HG03457 (cell line): ENCODE results near the gene COLEC11.
"Not testable (repeated sequence)": the region's sequence is repeated elsewhere in the genome, so short reads cannot be mapped to it uniquely, and the experiment has no call there.

Experiments used
- ATAC-seq: cut with Tn5 transposase; IDR thresholded peaks from one replicate; pipeline ENCODE4 v1.9.1; 2021; ENCODE audit warnings: moderate number of reproducible peaks; ENCODE audit not compliant: unreplicated experiment

The COLEC11 gene

DNA sequence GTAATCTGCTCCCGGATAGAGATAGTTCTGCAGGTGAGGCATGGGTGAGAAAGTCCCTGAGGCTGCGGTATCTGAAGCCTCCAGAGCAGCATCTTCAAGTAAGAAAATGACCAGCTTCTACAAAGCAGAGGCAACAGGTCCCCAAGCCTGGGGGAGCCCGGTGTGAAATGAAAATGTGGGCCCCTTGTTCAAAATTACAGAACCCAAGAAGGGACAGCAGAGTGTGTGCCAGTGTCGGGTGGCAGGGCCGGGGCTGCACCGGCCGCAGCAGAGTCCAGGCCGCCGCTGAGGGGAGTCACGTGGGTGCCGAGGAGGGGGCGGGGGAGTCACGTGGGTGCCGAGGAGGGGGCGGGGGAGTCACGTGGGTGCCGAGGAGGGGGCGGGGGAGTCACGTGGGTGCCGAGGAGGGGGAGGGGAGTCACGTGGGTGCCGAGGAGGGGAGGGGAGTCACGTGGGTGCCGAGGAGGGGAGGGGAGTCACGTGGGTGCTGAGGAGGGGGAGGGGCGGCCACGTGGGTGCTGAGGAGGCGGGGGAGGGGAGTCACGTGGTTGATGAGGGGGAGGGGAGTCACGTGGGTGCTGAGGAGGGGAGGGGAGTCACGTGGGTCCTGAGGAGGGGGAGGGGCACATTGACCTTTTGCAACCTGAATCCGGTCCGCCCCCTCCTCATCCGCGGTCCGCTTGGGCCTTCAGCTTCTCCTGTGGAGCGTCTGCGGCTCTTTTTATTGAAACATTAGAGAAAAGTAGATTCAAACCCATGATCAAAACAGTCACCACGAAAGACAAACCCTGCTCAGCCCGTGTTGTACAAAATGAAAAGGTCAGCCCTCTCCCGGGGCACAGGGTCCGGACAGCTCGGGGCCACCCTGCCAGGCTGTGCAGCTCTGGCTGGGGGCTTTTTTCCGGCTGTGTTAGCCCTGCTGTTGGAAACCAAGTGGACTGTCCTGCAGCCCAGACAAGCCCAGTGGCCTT, 10.4 kb downstream of the COLEC11 start:
- ATAC-seq, result no peak

DNA sequence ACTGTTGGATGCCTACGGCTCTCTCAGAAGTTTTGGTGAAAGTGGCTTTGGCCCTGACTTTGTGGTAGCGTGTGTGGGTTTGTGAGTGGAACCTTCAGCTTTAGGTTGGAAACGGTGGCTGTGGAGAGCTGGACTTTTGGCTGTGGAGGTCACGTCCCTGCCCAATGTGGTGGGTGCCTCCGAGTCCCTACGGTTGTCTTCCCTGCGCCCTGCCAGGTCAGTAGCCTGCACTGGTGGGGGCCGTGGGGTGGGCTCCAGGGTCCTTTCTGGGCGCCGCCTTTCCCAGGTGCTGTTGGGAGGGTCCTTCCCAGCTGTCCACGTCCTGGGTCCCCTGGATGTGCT, 11.1 kb downstream of the COLEC11 start:
- ATAC-seq, result no peak

DNA sequence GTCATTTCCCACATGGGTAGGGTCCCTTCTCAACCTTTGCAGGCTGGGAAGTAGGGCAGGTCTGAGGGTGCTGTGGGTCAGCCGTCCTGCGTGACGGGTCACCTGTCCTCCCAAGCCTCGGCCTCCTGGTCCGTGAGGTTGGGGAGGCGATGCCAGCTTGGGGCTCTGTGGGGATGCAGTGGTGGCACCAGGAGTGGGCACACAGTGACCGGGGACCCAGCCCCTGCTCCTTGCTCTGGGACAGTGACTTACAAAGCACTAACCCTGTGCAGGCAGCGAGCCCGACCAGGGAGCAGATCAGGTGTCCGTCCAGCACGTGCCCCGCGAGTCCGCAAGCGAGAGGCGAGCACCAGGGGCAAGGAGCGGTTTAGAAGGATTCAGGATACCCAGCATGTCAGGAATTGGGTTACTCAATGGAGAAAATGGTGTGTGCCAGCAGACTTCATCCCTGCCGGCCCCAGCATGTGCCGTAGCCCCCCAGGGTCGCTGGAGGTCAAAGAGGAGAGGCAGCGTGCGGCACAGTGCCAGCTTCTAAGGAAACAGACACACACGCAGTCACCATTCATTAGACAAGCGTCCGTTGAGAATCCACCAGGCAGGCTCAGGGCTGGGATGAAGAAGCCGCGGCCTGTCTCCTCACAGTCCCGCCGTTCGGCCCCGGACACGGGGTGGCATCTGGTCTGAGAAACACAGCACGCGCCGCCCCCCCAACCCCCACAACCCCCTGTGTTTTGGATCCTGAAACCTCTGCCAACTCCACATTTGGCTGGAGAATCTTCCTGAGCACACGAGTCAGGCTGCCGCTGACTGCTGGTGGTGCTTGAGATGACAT, 11.7 kb downstream of the COLEC11 start:
- no peak for ATAC-seq

DNA sequence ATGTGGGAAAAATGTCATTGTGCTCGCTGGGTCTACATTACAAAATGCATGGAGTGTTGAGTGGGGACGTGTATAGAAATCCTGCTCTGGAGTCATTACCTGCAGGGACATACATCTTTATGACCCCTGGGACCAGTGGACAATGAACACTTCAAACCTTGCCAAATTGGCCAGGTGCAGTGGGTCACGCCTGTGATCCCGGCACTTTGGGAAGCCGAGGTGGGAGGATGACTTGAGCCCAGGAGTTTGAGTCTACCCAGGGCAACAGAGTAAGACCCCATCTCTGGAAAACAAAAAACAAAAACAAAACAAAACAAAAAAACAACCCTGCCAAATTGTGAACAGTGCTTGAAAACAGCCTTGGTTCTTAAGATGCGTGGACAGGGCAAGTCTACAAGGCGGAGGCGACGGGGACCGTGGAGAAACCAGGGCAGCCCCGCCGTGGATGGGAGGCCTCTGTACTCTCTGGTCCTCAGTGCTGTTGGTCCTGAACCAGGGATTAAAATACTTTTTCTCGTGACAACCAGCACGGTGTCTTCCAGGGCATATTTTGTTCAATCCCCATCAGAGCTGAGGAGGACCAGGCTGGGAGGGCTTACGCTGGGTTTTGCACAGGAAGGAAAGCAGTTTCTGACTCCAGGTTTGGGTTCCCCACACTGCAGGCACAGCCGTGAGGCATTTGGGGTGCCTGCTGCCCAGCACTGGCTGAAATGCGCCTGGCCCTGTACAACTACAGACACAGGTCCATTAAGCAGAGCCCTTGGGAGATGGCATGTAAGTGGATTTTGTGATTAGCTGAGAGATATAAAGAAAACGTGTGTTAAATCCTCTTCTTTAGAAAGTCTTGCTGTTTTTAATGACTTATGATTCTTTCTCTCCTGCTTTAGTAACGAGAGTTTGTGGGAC, 13.7 kb downstream of the COLEC11 start:
- no peak for ATAC-seq

DNA sequence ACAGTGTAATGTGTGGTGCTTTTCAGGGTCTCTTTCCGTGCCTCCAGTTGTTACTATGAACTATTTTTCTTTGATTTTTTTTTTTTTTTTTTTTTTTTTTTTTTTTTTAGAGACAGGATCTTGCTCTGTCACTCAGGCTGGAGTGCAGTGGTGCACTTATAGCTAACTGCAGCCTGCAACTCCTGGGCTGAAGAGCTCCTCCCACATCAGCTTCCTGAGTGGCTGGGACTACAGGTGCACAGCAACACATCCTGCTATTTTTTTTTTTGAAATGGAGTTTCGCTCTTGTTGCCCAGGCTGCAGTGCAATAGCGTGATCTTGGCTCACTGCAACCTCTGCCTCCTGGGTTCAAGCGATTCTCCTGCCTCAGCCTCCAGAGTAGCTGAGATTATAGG, 14.4 kb downstream of the COLEC11 start:
- not testable (repeated sequence) for ATAC-seq

DNA sequence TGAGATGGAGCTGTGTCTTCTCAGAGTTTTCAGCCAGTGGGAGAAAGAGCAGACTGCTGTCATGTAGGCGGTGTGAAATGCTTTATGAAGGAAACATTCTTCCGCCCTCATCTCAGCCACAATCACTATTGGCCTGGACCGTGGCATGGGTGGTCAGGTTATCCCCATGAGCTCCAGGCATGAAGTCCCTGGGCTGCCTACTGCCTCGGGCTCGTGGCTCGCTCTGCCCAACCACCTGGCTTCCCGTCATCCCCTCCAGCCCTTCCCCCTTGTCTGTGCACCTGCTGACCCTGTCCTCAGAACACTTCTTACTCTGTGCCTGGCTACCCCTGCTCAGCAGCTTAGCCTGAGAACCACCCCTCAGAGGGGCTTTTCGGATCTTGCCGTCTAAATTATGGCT, 15.5 kb downstream of the COLEC11 start:
- ATAC-seq, result no peak

DNA sequence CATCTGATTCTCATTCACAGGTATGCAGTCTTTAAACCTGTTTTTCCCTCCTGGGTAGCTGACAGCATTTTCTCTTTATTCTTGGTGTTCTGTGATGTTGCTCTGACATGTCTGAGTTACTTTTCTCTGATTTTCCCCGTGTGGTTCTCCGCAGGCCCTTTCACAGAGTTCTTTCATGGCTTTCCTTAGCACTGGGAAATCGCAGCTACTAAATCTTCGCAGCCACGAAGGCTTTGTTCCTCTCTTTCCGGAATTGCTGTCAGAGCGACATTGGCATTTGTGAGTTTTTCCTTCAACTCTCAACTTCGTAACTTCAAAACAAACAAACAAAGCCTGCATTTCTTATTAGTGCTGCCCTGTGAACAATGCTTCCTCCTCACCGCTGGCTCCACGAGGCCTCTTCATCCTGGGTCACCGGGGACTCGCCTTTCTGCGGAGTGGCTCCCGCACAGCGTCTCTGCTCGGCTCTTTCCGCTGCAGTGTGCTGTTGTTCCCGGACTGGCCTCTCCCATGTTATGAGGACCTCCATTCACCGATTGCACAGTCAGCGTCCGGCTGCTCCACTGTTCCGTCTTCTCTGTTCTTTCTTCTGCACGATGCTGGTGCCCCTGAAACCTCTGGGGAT, 16.1 kb downstream of the COLEC11 start:
- no peak for ATAC-seq

DNA sequence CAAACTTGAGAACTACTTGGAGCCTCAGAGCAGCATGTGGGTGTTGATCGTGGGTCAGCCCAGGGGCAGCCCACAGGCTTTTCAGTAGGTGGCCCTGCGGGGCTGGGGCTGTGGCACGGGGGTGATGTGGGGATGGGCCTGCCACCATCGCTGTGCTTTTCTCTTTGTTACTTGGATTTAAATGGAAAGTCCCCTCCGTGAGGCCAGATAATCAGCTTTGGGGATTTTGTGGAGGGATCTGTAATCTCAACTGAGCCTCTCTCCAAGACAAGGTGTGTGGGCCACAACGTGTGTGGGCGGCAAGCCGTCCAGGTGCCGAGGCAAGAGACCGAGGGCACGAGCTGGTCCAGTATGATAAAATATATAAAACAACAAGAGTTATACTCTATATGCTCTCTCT, 16.7 kb downstream of the COLEC11 start:
- ATAC-seq, result no peak

DNA sequence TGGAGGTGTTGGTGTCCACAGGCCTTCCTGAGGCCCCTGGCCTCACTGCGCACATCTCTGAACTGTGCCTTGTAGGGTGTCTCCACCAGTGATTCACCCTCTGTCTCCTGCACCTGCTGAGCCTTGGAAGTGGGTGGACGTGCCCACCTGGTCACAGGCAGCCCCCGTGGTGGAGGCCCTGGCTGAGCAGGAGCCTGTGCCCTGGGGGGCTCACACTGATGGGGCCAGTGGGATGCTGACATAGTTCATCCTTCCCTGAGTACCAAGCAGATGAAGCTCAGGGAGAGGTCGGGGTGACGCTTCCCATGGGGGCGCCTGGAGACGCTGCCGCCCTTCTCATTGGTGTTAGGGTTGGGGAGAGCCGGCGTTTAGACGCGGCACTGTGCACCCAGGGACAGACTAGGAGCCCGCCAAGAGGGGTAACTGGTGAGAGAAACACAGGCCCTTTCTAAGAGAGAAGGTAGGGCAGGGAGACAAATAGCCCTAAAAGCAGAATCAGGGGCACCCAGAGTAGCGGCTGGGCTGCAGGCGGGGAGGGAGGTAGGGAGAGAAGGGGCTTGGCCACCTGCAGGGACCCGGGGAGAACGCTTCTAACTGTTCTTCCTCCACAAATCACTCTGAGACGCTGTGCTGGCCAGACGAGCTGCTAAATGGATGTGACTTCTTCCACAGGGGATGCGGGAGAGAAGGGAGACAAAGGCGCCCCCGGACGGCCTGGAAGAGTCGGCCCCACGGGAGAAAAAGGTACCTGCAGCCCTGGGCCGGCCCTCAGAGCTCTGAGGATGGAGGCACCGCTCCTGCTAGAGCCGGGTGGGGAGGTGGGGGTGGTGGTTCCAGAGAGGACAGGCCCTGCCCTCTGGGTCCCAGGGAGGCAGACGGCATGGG, 18.0 kb downstream of the COLEC11 start:
- ATAC-seq, result no peak

DNA sequence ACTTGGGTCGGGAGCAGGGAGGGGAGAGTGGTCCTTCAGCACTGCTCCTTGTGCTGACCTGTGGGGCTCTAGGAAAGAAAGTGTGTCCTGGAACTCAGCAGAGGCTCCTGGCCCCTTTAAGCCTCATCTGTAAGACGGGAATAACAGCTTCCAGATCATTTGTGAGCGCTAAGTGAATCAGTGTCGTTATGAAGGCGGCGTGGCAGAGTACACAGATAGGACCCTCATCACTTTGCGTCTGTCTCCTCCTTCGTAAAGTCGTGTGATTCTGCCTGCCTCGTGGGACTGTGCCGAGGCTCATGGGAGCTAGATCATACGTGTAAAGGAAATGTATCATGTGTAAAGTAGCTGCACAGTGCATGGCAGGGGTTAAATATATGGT, 18.6 kb downstream of the COLEC11 start:
- no peak for ATAC-seq

DNA sequence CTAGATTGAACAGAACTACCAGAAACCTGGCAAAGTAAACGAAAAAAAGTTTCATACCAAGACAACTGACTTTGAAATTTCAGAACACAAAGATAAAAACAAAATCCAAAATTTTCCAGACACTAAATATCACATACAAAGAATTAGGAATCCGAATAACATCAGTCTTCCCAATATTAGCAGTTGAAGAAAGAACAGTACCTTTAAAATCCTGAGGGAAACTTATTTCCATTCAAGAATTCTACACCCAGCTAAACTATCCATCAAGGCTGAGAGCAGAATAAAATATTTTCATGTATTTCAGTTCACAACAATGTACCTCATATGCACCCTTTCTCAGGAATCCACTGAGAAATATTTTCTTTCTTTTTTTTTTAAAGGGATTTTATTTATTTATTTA, 19.8 kb downstream of the COLEC11 start:
- not testable (repeated sequence) for ATAC-seq

DNA sequence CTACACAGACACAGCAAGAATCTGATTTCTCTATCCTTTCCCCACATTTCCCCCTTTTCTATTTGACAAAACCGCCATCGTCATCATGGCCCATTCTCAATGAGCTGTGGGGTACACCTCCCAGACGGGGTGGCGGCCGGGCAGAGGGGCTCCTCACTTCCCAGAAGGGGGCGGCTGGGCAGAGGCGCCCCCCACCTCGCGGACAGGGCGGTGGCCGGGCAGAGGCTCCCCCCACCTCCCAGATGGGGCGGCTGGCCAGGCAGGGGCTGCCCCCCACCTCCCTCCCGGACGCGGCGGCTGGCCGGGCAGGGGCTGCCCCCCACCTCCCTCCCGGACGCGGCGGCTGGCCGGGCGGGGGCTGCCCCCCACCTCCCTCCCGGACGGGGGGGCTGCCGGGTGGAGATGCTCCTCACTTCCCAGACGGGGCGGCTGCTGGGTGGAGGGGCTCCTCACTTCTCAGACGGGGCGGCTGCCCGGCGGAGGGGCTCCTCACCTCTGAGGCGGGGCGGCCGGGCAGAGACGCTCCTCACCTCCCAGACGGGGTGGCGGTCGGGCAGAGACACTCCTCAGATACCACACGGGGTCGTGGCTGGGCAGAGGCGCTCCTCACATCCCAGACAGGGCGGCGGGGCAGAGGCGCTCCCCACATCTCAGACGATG, 20.8 kb downstream of the COLEC11 start:
- not testable (repeated sequence) for ATAC-seq

DNA sequence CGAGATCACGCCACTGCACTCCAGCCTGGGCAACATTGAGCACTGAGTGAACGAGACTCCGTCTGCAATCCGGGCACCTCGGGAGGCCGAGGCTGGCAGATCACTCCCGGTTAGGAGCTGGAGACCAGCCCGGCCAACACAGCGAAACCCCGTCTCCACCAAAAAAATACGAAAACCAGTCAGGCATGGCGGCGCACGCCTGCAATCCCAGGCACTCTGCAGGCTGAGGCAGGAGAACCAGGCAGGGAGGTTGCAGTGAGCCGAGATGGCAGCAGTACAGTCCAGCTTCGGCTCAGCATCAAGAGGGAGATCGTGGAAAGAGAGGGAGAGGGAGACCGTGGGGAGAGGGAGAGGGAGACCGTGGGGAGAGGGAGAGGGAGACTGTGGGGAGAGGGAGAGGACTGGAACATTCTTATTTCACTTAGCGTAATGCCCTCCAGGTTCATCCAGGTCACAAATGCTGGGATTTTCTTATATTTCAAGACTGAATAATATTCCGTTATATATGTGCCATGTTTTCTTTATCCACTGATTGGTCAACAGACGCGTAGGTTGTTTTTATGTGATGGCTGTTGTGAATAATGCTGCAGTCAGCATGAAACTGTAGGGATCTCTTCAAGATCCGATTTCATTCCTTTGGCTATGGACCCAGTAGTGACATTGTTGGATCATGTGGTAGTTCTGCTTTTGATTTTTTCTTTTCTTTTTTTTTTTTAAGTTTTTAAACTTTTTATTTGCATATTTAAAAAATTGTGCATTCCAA, 21.7 kb downstream of the COLEC11 start:
- not testable (repeated sequence) for ATAC-seq

DNA sequence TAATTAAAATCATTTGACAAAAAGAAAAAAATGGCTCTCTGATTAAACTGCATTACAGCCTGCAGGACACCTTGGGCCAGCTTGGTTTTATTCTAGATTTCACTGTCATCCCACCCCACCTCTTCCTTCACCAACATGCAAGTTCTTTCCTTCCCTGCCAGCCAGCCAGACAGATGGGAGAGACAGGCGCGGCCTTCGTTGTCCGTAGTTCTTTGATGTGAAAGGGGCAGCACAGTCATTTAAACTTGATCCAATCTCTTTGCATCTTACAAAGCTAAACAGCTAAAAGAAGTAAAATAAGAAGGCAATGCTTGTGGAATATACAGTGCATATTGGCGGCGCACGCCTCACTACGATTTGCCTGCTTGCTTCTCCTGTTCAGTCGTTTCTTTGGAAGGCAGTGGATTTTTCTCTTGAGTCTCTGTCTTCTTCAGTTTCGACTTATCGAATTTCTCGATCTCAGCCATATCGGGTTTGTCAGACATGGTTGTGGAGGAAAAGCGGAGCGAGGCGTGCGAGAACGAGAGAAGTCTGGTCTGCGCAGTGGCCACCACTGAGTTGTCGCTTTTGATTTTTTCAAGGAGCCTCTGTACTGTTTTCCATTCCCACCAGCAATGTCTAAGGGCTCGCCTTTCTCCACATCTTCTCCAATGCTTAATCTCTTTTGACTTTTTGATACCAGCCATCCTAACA, 22.4 kb downstream of the COLEC11 start:
- no peak for ATAC-seq

DNA sequence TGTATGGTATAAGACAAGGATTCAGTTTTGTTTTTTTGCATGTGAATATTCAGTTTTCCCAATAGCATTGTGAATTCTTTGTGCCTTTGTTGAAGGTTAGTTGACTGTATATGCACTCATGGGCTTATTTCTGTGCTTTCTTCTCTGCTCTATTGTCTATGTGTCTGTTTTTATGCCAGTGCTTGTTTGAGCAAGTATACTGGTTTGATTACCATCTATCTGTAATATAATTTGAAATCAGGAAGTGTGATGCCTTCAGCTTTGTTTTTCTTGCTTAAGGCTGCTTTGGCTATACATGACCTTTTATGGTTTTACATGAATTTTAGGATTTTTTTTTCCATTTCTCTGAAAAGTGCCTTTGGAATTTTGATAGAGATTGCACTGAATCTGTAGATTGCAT, 23.5 kb downstream of the COLEC11 start:
- ATAC-seq, result no peak

DNA sequence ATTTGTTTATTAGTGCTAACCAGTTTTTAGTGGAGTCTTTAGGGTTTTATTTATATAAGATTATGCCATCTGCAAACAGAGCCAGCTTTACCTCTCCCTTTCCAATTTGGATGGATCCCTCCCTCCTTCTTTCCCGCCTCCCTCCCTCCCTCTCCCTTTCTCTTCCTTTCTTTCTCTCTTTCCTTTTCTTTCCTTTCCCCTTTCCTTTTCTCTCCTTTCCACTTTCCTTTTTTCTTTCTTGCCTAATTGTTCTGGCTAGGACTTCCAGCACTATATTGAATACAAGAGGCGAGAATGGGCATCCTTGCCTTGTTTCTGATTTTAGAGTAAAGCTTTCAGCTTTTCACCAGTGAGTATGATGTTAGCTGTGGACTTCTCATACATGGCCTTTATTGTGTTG, 24.1 kb downstream of the COLEC11 start:
- ATAC-seq, result no peak

DNA sequence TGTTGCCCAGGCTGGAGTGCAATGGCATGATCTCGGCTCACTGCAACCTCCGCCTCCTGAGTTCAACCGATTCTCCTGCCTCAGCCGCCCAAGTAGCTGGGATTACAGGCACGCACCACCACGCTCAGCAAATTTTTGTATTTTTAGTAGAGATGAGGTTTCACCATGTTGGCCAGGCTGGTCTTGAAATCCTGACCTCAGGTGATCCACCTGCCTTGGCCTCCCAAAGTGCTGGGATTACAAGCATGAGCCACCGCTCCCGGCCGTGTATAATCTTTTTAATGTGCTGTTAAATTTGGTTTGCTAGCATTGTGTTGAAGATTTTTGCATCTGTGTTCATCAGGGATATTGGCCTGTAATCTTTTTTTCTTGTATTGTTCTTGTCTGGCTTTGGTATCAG, 24.7 kb downstream of the COLEC11 start:
- ATAC-seq, result not testable (repeated sequence)

DNA sequence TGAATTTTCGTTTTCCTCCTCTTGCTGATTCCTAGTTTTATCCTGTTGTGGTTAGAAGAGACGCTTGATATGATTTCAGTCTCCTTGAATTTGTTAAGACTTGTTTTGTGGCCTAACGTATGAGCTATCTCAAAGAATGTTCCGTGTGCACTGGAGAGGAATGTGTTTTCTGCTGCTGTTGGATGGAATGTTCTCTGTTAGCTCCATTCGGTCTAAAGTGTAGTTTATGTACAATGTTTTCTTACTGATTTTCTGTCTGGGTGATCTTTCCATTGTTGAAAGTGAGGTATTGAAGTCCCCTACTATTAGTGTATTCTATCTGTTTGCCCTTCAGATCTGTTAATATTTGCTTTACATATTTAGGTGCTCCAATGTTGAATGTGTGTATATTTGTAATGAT, 25.9 kb downstream of the COLEC11 start:
- no peak for ATAC-seq
